NK-92 (cell line): ENCODE results near the gene CRTAC1.
"Not testable (repeated sequence)": the region's sequence is repeated elsewhere in the genome, so short reads cannot be mapped to it uniquely, and the experiment has no call there.

Experiments used
- DNase-seq: peaks from one replicate; lab custom pipeline; 2025; ENCODE audit not compliant: unreplicated experiment; lab: John Stamatoyannopoulos, UW

Gene CRTAC1

DNA sequence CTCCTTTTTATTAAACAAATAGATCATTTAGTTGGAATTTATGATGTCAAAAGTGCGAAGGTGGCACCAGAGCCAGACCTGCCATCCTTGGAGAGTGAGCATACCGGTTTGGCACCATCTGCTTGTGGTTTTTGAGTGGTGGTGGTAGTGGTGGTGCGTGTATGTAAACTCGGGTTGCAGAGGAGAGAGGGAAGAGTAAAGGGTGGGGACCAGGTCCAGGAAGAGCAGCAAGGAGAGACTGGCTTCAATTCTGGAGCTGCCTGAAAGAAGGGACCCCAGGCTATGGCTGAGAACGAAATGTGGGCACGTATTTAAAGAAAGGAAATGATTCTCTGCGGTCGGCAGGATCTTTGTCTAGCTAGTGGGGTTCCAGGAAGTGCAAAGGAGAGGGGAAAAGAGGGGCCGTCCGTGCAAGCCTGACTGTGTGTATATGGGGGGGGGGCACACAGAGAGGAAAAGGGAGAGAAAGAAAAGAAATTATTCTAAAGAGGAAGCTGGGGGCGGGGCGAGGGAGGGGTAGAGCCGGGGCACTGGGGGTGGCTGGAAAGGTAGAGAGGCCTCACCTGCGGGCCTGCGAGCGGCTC, 181.2 kb downstream of the CRTAC1 start:
- DNase-seq: no peak

DNA sequence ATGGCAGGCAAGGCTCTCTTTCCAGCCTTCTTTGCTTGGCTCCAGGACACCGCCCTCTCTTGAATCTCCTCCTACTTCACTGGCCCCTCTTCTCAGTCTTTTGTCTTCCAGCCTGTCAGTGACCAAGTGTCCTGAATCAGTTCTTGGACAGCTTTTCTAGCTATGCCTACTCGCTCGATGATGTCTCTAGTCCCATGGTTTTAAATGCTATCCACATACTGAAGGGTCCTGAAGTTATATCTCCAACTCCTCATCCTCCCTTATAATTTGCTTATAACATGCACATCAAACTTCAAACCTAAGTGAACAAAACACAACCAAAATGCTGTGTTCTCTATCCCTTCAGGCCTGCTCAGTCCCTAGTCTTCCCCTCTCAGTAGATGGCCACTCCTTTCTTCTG, 185.7 kb downstream of the CRTAC1 start:
- DNase-seq: no peak

DNA sequence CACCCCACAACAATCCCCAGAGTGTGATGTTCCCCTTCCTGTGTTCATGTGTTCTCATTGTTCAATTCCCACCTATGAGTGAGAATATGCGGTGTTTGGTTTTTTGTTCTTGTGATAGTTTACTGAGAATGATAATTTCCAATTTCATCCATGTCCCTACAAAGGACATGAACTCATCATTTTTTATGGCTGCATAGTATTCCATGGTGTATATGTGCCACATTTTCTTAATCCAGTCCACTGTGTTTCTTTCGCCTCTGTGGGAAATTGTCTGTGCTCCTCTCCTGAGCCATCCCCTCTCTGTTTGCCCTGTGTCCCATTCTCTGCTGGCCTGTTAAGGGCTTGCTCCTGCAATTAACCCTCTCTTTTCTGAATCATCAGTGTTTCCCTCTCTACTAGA, 186.4 kb downstream of the CRTAC1 start:
- not testable (repeated sequence) for DNase-seq

- DNase-seq: no peak
Measured at GRCh38 chr10:97843281-97843671, 187.1 kb downstream of the CRTAC1 start.

GRCh38 chr10:97842656-97843280, 187.7 kb downstream of the CRTAC1 start:
- DNase-seq: no peak

DNA sequence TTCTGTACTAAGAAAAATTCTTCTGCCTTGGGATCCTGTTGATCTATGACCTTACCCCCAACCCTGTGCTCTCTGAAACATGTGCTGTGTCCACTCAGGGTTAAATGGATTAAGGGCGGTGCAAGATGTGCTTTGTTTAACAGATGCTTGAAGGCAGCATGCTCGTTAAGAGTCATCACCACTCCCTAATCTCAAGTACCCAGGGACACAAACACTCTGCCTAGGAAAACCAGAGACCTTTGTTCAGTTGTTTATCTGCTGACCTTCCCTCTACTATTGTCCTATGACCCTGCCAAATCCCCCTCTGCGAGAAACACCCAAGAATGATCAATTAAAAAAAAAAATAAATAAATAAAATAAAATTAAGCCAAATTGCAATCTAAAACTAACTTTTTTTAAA, 188.3 kb downstream of the CRTAC1 start:
- not testable (repeated sequence) for DNase-seq

- not testable (repeated sequence) for DNase-seq
Measured at GRCh38 chr10:97841166-97841565, 189.3 kb downstream of the CRTAC1 start.

GRCh38 chr10:97838091-97838490, 192.3 kb downstream of the CRTAC1 start:
- no peak for DNase-seq

DNA sequence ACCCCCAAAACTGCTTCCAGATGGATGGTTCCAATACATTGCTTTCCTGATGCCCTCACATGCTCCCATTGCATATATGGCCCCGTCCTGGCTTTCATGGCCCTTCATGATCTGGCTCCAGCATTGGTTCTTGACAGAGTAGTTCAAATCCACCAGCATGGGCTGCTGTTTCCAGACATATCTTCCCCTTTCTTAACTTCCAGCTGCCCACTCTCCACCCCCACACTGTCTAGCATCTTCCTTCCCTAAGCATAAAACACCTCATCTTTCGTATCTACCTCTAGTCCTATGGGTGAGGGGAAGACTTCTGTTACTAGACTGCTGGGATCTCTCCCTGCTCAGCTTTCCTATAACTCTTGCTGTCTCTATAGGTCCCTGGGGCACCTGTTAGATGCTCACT, 194.0 kb downstream of the CRTAC1 start:
- DNase-seq: no peak

- DNase-seq: no peak
Measured at GRCh38 chr10:97831259-97831658, 199.2 kb downstream of the CRTAC1 start.

DNA sequence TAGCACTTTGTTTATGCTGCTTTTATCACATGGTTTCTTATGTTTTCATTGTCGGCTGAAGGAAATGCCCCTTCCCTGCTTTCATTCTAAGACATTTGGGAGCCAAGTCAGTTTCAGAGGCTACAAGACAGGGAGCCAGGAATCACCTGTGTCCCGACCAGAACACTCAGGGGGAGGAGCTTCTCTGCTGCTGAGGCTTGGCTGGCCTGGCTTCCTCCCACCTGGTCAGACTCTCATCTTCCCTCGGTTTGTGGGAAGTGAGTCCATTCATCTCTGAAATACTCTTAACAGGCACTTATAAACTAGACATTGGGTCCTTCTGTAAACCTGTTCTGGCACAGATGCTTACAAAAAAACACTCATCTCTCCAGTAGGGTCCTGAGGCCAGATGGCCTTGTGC, 200.4 kb downstream of the CRTAC1 start:
- DNase-seq: no peak

- DNase-seq: no peak
Measured at GRCh38 chr10:97828721-97829120, 201.7 kb downstream of the CRTAC1 start.

GRCh38 chr10:97827702-97828291, 202.6 kb downstream of the CRTAC1 start:
- DNase-seq: no peak

GRCh38 chr10:97826892-97827291, 203.5 kb downstream of the CRTAC1 start:
- DNase-seq: no peak

DNA sequence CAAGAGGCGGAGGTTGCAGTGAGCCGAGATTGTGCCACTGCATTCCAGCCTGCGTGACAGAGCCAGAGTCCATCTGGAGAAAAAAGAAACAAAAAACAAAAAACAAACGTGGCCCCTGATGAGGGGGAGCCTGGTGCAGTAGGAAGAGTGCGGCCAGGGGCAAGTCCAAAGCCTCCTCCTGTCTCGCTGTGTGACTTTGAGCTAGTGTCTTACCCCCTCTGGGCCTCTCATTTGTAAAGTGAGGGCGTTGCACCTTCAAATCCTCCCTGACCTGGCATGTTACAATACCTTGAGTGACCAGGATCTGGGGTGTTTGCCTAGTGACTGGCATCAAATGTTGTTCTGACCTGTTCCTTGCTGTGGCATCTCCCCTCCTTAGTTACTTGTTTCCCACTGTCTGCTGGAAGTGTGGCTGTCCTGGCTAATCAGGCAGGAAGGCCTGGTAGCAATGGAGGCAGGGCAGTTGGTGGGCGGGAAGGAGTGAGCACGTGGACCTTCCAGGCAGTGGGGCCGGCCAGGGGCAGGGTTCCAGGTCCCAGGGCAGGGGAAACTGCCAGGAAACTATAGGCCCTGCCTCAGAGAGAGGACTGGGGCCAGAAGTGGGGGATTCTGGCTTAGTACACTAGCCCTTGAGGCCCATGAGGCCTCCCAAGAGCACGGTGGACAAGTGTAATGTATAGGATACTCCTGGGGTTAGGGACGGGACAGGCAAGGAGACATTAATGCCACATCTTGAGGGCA, 205.2 kb downstream of the CRTAC1 start:
- no peak for DNase-seq

DNA sequence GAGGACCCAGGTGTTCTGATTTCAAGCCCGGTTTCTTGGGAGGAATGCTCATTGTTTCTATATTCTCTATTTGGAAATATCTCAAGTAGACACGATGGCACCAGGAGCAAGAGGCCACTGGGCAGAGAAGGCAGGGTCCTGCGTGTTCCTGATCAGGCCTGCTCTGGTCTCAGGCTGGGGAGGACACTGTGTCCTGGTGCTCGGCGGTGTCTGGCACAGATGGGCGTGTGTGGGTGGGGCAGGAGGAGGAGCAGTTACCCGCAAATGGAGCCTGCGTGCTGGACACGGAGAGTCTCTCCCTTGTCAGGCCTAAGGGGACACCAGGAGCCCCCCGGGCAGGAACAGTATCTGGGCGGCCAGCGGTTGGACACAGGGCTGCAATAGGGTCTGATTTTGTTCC, 206.7 kb downstream of the CRTAC1 start:
- DNase-seq: no peak

- no peak for DNase-seq
Measured at GRCh38 chr10:97822261-97822687, 208.1 kb downstream of the CRTAC1 start.

GRCh38 chr10:97821308-97822038, 208.9 kb downstream of the CRTAC1 start:
- no peak for DNase-seq

GRCh38 chr10:97820096-97820704, 210.2 kb downstream of the CRTAC1 start:
- DNase-seq: no peak

- DNase-seq: no peak
Measured at GRCh38 chr10:97818572-97818971, 211.8 kb downstream of the CRTAC1 start.

DNA sequence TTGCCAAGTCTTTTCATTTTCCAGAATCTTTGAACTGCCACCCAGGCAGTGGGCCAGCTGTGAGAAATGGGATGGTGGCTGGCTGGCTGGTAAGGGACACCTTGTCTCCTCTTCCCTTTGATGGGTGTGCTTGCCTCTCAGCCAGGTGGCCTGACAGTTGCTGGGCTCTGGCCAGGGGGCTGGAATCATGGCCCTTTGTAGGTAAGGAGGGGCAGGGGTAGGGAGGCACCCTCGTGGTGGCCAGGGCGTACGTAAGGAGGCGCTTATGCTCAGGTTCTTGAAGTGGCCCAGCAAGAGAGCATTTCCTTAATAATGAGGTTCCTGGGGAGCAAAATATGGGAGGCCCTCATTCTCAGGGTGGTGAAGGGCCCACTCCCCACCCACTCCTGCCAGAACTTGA, 213.8 kb downstream of the CRTAC1 start:
- DNase-seq: no peak
